GM18502 (cell line): ENCODE measurements around the gene HCFC1.

Experiments
- ATAC-seq: cut with Tn5 transposase; IDR thresholded peaks from one replicate; pipeline ENCODE4 v1.9.1; 2021; ENCODE audit warnings: mild to moderate bottlenecking; ENCODE audit not compliant: unreplicated experiment, poor library complexity

HCFC1 gene

DNA sequence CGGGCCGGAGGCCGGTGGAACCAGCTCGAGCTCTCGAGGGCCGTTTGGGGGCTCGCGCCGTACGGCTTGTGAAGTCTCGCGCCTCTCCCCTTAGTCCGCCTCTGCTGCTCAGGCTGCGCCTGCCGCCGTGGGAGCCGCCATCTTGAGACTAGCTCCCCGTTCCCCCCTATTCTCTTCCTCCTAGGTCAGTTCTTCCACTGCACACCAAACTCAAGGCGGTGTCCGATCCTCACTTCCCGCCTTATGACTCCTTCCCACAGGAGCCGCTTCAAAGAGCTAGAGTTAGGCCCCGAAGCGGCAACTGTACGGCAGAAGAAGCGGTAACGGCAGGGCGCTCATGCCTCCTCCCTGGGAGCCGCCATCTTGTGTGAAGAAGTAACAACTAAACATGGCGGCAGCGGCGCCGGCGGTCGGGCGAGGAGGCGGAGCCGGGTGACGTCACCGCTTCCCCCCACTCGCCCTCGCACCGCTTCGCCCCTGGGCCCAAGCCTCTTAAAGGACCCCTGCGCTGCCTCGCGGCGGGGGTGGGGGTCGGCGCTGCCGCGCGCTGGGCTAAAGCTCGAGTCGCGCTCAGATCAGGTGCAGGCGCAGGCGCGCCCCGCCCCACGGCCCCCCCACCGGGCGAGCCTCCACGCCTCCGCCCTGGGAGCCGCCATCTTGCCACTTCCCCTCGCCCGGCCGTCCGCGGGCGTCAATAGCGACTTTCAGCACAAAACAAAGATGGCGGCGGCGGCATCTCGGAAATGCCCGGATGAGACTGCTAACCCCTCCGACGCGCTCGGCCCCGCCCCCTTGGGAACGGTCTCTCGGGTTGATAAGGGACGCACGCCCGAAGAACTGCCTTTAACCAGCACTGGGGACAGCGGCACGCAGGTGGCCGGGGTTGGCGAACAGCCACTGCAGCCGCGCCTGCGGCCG is at the start of gene HCFC1:
Gene HCFC1, minus strand, starts transcription at position 369 of the 918 bp plus-strand sequence. CDS start 978 bp downstream, outside the sequence.
- ATAC-seq = peak; percentile 48

DNA sequence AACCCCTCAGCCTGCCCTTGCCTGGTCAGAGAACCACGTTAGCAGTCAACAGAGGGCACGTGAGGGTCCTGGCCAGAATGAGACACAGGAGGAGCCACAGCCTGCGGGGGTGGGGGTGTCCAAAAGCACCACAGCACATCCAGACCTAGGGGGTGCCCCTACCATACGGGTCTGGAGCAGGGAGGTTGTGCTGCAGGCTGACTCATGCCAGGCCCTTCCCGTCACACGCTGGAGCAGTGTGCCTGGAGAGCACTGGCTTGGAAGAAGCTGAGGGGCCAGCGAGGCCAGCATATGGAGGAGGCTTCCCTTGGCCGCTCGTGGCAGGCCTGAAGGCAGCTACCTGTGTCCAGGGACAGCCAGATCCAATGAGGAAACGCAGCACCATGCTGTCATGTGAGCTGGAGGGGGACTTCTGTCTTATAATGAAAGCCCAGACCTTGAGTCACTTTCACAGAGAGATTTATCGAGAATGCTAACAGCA is 49.6 kb upstream of the HCFC1 start:
- no peak for ATAC-seq

DNA sequence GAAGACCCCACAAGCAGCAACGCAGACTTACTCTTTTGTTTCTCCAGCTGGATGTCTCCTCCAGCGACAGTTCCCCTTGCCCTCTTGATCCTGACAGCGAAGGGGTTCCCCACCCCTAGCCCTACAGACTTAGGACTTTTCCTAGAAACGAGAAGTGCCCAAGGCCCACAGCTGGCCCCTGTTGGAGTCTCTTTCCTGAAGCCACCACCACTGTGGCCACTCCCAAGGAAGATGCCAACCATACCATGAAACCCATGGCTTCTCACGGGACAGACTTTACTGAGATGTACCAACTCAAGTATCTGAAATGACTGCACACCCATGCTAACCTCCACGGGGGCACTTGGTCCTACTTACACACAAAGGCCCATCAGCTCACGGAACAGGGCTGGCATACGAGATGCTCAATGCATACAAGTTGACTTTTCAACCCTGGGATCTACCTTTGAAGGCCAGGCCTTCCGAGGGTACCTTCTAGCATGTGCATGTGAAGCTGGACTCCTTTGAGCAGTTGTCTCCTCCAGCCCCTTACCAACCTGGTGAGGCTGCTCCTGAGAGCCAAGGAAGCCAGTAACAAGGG is 49.0 kb upstream of the HCFC1 start:
- ATAC-seq = no peak

DNA sequence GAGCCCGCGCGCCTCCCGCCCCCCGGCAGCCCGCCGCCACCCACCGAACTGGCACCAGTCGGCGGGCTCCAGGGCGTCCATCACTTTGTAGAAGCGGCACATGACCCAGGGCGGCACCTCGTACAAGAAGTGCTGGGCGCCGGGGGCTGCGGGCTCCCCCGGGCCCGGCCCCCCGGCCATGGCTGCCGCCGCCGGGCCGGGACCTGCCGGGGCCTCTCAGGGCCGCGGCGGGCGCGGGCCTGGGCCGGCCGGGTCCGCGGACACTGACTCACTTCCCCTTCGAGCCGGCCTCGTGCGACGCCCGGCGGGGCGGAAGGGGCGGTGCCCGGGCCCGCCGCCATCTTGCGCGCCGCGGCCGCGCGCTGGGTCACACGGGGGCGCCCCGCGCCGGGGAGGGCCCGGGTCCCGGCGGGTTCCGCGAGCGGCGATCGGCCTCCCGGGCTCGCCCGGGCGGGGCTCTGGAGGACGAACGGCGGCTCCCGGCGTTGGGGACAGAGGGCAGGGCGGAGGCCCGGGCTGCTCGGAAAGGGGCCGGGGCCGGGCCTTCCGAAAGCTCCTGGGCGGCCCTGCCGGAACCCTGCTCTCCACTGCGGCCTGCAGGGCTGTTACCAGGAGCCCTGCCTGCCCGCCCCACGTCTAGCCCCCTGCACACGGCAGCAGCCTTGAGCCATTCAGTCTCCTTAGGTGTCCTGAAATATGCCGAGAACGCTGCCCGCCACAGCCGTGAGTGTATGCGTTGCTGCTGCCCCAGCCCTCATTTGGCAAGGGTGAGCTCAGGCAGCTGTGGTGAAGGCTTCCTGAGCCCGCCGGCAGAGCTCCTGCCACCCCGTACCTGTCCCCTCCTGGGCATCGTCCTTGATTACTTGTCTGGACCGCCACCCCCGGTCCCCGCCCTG is 48.3 kb upstream of the HCFC1 start, which contains the start of gene IRAK1:
Gene IRAK1, minus strand, starts transcription at position 270 of the 896 bp plus-strand sequence. Its CDS starts 90 bp downstream, at position 180.
- ATAC-seq = peak; percentile 62

DNA sequence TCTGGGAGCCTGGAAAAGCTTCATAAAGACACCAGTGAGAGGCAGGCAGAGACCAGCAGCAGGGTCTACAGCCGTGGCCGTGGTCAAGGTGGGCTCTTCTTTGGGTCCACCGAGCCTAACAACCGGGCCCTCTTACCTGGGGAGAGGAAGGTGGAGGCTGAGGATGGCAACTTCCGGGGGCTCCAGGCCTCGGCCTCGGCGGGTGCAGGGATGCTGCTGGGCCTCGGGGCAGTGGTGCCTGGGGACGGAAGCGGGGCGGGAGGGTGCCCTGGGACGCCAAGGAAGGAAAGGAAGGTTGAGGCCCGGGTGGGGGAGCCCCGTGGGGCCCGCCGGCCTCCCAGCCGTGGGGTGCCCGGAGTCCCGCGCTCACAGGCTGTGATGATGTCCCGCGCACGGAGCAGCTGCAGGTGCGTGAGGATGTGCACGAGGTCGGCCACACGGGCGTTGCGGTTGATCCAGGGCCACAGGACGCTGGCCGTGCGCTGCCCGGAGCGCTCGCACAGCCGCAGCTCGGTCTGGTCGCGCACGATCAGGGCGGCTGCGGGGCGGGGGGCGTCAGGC is 47.5 kb upstream of the HCFC1 start:
- peak; percentile 15 for ATAC-seq

DNA sequence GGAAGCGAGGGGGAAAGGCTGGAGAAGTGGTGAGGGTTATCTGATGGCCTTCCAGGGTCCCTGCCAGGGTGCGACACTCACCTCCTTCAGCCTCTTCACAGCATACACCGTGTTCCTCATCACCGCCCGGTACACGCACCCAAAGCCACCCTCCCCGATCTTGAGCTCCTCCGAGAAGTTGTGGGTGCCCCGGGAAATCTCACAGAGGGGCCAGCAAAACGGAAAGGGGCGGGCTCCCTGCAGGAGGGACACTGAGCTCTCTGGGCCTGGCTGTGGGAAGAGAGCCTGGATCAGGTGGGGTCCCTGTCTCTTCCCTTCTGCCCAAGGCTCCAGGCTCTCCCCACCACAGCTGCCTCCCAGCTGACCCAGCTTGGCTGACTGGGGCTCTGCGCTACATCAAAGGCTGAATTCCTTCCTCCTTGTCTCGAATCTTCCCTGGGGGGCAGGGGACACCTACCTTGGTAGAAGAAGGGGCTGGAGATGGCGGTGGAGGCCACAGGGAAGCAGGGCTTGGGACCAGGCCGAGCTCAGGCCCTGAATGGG is 47.0 kb upstream of the HCFC1 start:
- no peak for ATAC-seq

DNA sequence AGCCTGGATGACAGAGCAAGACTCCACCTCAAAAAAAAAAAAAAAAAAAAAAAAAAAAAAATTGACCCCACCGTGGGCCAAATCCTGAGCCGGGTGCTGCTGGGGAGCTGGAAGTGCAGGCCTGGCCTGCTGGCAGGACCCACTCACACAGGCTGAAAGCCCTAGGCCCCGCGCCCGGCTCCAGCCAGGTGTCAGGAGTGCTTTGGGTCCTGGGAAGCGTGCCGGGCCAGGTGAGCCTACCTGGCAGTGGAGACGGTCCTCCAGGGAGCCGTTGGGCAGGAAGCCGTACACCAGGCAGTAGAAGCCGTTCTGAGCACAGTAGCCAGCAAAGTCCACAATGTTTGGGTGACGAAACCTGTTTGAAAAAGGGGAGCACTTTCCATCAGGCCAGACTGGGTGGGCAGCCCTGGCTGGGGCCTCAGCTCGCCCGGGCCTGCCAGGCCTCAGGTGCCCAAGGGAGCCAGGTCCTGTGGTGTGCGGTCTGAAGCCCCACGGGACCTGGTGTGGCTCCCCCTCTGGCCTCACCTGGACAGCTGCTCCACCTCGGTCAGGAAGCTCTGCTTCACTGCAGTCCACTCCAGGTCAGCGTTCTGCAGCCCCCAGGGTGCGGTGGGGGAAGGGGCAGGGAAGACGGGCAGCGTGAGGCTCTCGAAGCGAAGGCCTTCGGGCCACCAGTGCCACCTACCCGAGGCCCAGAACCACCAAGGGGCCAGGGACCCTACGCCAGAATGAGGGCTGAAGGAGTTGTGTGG is 46.3 kb upstream of the HCFC1 start:
- no peak for ATAC-seq

DNA sequence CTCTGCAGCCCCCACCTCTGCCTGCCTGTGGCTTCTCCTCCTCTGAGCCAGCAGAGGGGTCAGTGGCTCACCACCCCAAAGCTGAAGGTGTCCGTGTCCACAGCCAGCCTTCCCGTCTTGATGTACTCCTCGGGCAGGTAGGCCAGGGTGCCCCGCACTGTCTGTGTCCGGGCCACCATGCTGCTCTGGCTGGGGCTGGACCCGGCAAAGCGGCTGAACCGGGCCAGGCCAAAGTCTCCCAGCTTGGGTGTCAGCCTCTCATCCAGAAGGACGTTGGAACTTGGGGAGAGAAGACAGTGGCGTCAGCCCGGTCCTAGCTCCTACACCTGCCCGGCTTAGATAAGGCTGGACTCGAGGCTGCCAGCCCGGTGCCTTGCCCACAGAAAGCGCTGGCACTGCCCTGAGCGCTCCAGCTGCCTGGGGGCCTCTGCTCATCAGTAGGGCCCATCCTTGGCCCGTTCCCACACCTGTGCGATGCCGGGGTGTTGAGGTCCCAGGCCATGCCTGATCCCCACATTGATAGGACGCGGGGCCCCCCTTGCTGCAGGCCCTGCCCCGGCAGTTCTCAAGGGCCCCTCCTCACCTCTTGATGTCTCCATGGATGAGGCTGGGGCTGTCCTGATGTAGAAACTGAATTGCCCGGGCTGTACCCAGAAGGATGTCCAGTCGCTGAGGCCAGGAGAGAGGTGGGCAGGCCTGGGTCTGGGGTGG is 44.9 kb upstream of the HCFC1 start:
- ATAC-seq = no peak

DNA sequence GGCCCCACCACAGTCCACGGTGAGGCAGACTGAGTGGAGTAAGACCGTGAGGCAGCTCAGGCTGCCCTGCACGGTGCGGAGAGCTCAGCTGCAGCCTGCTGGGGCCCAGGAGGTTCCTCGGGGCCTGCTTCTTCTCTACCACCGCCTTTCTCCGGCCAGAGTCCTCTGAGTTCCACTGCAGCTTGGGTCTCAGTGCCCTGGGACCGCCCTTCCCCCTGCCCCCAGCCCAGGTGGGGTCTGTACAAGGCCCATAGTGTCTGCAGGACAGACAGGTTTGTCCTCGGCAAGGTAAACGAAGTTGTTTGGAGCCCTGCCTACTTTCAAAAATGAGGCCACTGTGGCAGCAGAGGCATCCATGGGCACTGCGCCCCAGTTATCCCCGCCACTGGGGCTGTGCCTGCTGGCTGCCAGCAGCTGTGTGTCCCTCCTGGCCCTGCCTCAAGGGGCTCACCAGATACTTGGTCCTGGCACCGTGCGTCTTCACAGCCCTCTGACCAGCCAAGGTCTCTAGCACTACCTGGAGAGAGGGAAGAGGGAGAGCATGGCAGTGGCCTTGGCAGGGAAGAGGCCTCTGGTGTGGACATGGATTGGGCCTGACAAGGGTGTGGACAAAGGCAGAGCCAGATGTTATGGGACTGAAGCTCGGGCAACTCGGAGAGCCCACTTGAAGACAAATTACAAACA is 44.1 kb upstream of the HCFC1 start:
- ATAC-seq = no peak

DNA sequence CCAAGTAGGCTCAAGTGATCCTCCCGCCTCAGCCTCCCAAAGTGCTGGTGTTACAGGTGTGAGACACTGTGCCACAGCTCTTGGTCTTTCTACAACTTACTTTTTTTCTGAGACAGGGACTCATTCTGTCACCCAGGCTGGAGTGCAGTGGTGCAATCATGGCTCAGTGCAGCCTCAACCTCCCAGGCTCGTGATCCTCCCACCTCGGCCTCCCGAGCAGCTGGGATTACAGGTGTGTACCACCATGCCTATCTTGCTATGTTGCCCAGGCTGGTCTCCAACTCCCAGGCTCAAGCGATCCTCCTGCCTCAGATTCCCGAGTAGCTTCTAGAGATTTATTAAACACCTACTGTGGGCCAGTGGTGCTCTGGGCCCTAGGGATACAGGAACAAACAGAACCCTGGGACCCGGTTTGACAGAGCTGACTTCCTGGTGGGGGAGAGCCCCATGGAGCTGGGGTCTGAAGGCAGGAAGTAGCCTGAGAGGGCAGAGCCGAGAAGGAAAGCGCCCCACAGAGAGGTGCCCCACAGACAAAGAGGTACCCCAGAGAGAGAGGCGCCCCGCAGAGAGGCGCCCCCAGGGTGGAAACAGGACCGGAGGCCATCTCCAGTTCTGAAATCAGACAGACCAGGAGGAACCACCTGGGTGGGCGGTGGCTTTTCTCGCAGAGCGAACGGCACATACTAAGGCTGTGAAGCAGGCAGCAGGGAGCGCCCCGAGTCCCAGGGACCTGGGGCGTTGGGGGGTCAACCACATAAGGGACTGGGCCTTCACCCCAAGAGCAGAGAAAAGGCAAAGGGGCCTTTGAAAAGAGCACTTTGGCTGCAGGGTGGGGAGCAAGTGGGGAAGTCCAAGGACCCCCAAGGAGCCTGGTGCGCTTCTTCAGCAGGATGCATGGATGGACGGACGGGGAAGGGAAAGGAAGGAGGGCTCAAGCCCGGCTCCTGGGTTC is 43.1 kb upstream of the HCFC1 start:
- no peak for ATAC-seq

DNA sequence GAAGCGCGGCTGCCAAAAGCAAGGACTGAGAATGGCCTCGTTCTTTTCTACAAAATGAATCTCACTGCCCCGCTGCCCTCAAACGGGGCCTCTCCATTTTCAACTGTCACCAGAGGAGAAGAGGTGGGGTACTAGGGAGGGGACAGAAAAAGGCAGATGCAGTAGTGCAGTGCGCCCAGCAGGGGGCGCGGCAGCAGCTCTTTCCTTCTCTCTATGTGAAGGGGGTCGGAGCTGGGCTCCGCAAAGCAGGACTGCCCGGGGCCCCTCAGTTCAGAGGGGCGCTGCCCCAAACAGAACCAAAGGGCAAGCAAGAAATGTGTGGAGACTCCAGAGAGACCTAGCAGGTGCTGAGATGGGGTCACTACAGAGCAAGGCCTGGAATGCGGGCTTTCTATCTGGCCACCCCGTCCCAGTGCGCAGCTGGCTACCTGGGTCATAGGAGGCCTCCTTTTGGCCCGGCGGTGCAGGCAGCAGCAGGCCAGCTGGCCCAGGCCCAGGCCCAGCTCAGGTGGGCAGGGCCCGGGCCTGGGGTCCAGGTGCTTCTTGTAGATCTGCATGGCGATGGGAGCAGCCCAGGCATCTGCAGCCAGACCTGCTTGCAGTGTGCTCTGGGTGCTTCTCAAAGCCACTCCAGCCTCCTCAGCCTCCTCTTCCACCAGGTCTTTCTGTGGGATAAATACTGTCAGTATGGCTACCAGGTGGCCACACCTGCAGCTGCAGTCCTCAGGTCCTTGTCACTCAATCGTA is 42.2 kb upstream of the HCFC1 start:
- peak; percentile 63 for ATAC-seq

DNA sequence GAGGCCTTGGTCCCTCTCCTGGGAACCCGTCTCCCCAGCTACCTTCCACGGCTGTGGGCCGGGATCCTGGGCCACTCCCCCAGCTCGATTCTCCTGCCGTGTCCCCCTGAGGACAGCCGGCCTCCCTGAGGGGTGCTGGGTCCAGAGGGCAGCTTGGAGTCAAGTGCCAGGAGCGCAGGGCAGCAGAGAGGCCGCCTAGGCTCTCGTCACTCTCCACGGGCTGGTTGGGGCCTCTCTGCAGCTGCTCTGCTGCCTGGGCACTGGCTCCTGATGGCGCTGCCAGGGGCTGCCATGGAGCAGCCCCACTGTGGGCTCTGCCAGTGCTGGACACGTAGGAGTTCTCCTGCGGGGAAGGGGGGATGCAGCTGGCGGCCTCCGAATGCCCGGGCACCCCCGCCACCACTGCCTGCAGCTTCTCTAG is 41.4 kb upstream of the HCFC1 start:
- ATAC-seq = no peak

DNA sequence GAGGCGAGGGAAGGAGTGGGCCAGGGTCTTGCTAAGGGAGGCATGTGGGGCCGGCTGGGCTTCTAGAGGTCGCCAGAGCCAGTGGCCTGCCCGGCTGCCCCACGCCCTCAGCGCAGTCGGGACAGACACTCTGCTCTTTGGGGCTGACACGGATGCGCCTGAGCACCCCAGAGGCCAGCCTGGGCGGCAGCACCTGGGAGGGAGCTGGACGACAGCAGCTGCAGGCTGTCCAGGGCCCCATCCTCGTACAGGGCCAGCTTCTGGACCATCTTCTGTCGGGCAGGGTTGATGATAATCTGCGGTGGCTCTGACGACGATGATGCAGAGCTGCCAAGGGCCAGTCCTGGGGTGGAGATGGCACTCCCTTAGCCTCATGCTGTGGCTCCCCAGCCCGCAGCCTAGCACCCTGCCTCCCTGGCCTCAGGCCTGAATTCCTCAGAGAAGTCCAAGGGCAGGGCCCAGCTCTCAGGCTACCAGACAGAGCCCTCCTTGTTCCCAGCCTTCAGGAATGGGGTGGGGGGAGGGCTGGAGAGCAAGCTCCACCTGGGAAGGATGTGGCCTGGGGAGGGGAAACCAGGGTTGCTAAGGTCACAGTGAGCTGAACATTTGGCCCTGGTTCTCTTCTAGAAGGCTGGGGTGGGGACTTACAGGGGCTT is 40.8 kb upstream of the HCFC1 start:
- no peak for ATAC-seq

DNA sequence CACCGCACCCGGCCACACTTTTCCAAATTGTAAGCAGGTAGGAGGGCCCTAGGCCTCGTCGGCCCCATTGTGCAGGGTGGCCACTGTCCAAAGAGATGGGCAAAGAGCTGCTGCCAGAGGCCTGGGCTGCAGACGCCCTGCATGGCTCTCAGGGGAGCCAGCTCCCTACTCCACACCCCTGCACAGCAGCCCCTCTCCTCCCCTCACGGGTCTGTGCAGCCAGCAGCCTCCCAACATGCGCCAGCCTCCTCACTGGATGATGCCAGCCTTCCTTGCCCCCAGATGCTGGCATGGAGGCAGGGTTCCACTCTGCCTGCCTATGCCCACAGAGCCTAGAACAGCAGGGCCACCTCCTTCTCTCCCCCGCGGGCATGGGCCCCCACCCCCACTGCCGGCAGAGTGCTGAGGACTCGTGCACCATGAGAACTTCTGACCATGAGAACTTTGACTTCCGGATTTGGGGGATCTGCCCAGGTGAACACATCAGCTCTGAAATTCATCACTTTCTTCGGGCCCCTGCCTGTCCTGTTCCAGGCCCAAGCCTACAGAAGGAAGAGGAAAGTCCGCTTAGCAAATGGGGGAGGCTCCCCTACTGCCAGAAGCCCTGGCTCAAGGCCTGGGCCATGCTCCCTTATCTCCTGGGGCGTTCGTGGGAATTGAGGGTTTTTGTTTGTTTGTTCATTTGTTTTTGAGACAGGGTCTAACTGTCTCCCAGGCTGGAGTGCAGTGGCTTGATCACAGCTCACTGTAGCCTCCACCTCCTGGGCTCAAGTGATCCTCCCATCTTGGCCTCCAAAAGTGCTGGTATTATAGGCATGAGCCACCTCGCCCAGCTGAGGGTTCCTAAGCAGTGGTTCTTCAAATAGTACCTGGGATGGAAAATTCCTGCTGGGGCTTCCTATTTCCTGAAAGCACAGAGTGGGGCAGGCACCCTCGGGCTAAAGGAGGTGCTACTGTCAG is 40.0 kb upstream of the HCFC1 start:
- ATAC-seq = no peak
